Natural killer cell (primary cell): ENCODE results near the gene C15orf62. TPM values are rescaled to one million over a fixed set of nuclear protein-coding genes. Genes with fewer than 3 reads are reported as not detected.

Experiments
- ATAC-seq, 3 donors: fragments of 150-1000 bp in 2 of 3; fragments of 200-7000 bp in 1 of 3; cut with Tn5 transposase; 1 replicate in 1 of 3; 2 replicates in 2 of 3; pipeline ENCODE4 v1.10.0; 2021; ENCODE audit warnings: mild to moderate bottlenecking in 2 of 3, moderate library complexity in 2 of 3
- DNase-seq, 2 donors: peaks; one replicate each; pipeline versions ENCODE4 v3.0.0 to v3.0.0-alpha.2; 2013 to 2021; ENCODE audit warnings: mixed read lengths in 1 of 2
- H3K27ac ChIP-seq: one replicate; pipeline ENCODE4 v1.5.1; 2013; ENCODE audit warnings: mild to moderate bottlenecking, low read length
- H3K27me3 ChIP-seq: one replicate; pipeline ENCODE4 v1.6.1; 2013; ENCODE audit warnings: low read length; ENCODE audit not compliant: control insufficient read depth, insufficient read depth
- H3K36me3 ChIP-seq: one replicate; pipeline ENCODE4 v1.6.1; 2013; ENCODE audit warnings: low read length; ENCODE audit not compliant: control insufficient read depth, insufficient read depth
- H3K4me1 ChIP-seq: one replicate; pipeline ENCODE4 v1.6.1; 2013; ENCODE audit warnings: low read length; ENCODE audit not compliant: control insufficient read depth, insufficient read depth
- H3K4me3 ChIP-seq: one replicate; pipeline ENCODE4 v1.5.1; 2013; ENCODE audit warnings: low read length
- H3K9me3 ChIP-seq: one replicate; pipeline ENCODE4 v1.6.1; 2013; ENCODE audit warnings: low read length; ENCODE audit not compliant: control insufficient read depth, insufficient read depth
- H3K27ac Mint-ChIP-seq, 2 donors: one replicate each; pipeline ENCODE4 v1.8.0; 2022; ENCODE audit warnings: mild to moderate bottlenecking in 2 of 2, mixed read lengths in 2 of 2, moderate library complexity in 1 of 2
- H3K27me3 Mint-ChIP-seq, 2 donors: one replicate each; pipeline ENCODE4 v1.8.0; 2022; ENCODE audit warnings: low read depth in 2 of 2, mixed read lengths in 2 of 2
- H3K36me3 Mint-ChIP-seq: one replicate; pipeline ENCODE4 v1.8.0; 2022; ENCODE audit warnings: mixed read lengths
- H3K4me1 Mint-ChIP-seq, 2 donors: one replicate each; pipeline ENCODE4 v1.8.0; 2022; ENCODE audit warnings: mixed read lengths in 2 of 2
- H3K4me3 Mint-ChIP-seq: one replicate; pipeline ENCODE4 v1.8.0; 2022; ENCODE audit warnings: mild to moderate bottlenecking, moderate library complexity, mixed read lengths
- H3K9me3 Mint-ChIP-seq, 2 donors: one replicate each; pipeline ENCODE4 v1.8.0; 2022; ENCODE audit warnings: mixed read lengths in 2 of 2
- CTCF ChIP-seq: fragments of 200-600 bp; IDR thresholded peaks from one replicate; pipeline ENCODE4 v1.8.0; 2022; ENCODE audit warnings: antibody characterized with exemption
- WGBS: methylation state at CpG from one replicate; pipeline ENCODE4 v1.1.7; 2013; ENCODE audit warnings: missing lambda C conversion rate; ENCODE audit not compliant: insufficient coverage; 5-methylcytosine and 5-hydroxymethylcytosine counted together
- intact Hi-C: fragments of 100-400 bp; cut with micrococcal nuclease; formaldehyde crosslinking; loops from one replicate; pipeline ENCODE4 v1.14.2; 2022
- total RNA-seq, 4 donors: library from RNA; stranded (reverse); fragments of 120-200 nt in 1 of 4; gene quantifications; one replicate each; pipeline versions ENCODE4 v1.2.3 to v1.2.4, GENCODE V29; 2013 to 2022

Gene C15orf62
- total RNA-seq, 3 donors from 2014 or later (not counting 1 experiment from before 2014, with no cell fraction given), result 0.64 to 1.4 (median 0.80) TPM

- no peak for ATAC-seq
- no peaks in the 10 kb centered on the region for H3K27me3 ChIP-seq
- H3K4me3 Mint-ChIP-seq, result no peak overlapping the region
- no peaks in the 10 kb centered on the region for H3K36me3 Mint-ChIP-seq
- no peak for TF ChIP-seq CTCF
- no peak overlapping the region for H3K27ac ChIP-seq
- H3K4me1 Mint-ChIP-seq, result no peaks in the 10 kb centered on the region
- no peak overlapping the region for H3K4me3 ChIP-seq
- no peaks in the 10 kb centered on the region for H3K9me3 ChIP-seq
- 98% methylated on average over 4 of the region's 4 CpGs for WGBS
- intact Hi-C loops, result no loop called here
- H3K27ac Mint-ChIP-seq, result peak overlapping the region in 1 of 2 donors; percentile 10
- H3K36me3 ChIP-seq, result peaks cover 21% of the 10 kb centered on the region
- H3K9me3 Mint-ChIP-seq, result no peaks in the 10 kb centered on the region
- H3K4me1 ChIP-seq, result no peaks in the 10 kb centered on the region
- DNase-seq, result no peak
- no peaks in the 10 kb centered on the region for H3K27me3 Mint-ChIP-seq
Observed at GRCh38 chr15:40815042-40815698, 45.4 kb downstream of the C15orf62 start.

- DNase-seq (no peak), ATAC-seq (no peak)
- intact Hi-C loops, result no loop called here
- no peaks in the 10 kb centered on the region for H3K9me3 Mint-ChIP-seq
- Histone ChIP-seq H3K4me3 (no peak overlapping the region), H3K4me1 (no peaks in the 10 kb centered on the region), H3K9me3 (no peaks in the 10 kb centered on the region), H3K27ac (no peak overlapping the region), H3K27me3 (no peaks in the 10 kb centered on the region), H3K36me3 (peaks cover 6% of the 10 kb centered on the region)
- H3K4me1 Mint-ChIP-seq, result no peaks in the 10 kb centered on the region
- no peaks in the 10 kb centered on the region for H3K36me3 Mint-ChIP-seq
- WGBS, result 98% methylated on average over 7 of the region's 7 CpGs
- no peak overlapping the region for H3K27ac Mint-ChIP-seq
- H3K27me3 Mint-ChIP-seq, result no peaks in the 10 kb centered on the region
- TF ChIP-seq CTCF, result no peak
- no peak overlapping the region for H3K4me3 Mint-ChIP-seq
Observed at GRCh38 chr15:40819048-40819447, 49.3 kb downstream of the C15orf62 start.

- Histone ChIP-seq H3K9me3 (no peaks in the 10 kb centered on the region), H3K4me1 (no peaks in the 10 kb centered on the region), H3K4me3 (no peak overlapping the region), H3K36me3 (no peaks in the 10 kb centered on the region), H3K27ac (no peak overlapping the region), H3K27me3 (no peaks in the 10 kb centered on the region)
- no peaks in the 10 kb centered on the region for H3K4me1 Mint-ChIP-seq
- intact Hi-C loops, result no loop called here
- H3K4me3 Mint-ChIP-seq, result no peak overlapping the region
- WGBS, result 88% methylated on average over 2 of the region's 2 CpGs
- TF ChIP-seq CTCF, result no peak
- H3K36me3 Mint-ChIP-seq, result no peaks in the 10 kb centered on the region
- H3K9me3 Mint-ChIP-seq, result no peaks in the 10 kb centered on the region
- DNase-seq (no peak), ATAC-seq (no peak)
- H3K27me3 Mint-ChIP-seq, result no peaks in the 10 kb centered on the region
- no peak overlapping the region for H3K27ac Mint-ChIP-seq
Observed at GRCh38 chr15:40821195-40821594, 51.4 kb downstream of the C15orf62 start.

Other genes starting within 250 kb of the C15orf62 start
- gene CCDC32, start 204.9 kb upstream of the C15orf62 start, total RNA-seq, result 10 to 100 TPM; 34.2 to 43.7 (median 37.4) TPM
- gene RPUSD2, start 200.7 kb upstream of the C15orf62 start, total RNA-seq, result 10 to 100 TPM; 13.7 to 15.2 (median 14.2) TPM
- 1 to 10 TPM; 2.4 to 4.1 (median 3.6) TPM for gene KNL1, start 175.7 kb upstream of the C15orf62 start, total RNA-seq
- 1 to 10 TPM; 1.2 to 5.0 (median 4.0) TPM for gene RAD51, start 74.8 kb upstream of the C15orf62 start, total RNA-seq
- 10 to 100 TPM; 52.8 to 82.3 (median 72.0) TPM for gene RMDN3, start 14.7 kb upstream of the C15orf62 start, total RNA-seq
- gene GCHFR, start 5.9 kb upstream of the C15orf62 start, total RNA-seq, result 10 to 100 TPM; 17.5 to 25.9 (median 25.9) TPM
- 10 to 100 TPM; 16.4 to 19.7 (median 18.5) TPM for gene ZFYVE19, start 37.1 kb downstream of the C15orf62 start, total RNA-seq
- gene DNAJC17, start 37.5 kb downstream of the C15orf62 start, total RNA-seq, result 10 to 100 TPM; 36.2 to 64.9 (median 50.0) TPM
- not detected for gene PPP1R14D, start 58.7 kb downstream of the C15orf62 start, total RNA-seq
- 1 to 10 TPM in 2 of 3 donors, under 1 TPM in 1; 0.41 to 3.1 (median 1.7) TPM for gene SPINT1, start 74.1 kb downstream of the C15orf62 start, total RNA-seq
- gene RHOV, start 104.3 kb downstream of the C15orf62 start, total RNA-seq, result not detected
- 10 to 100 TPM; 30.8 to 35.6 (median 34.1) TPM for gene VPS18, start 124.5 kb downstream of the C15orf62 start, total RNA-seq
- gene DLL4, start 159.4 kb downstream of the C15orf62 start, total RNA-seq, result under 1 TPM in 2 of 3 donors, not detected in 1; 0.10 to 0.16 TPM
- 1 to 10 TPM in 2 of 3 donors, not detected in 1; 1.1 to 1.7 TPM for gene CHAC1, start 183.5 kb downstream of the C15orf62 start, total RNA-seq